SHP77 (cell line): ENCODE measurements around the gene AMOTL2.
A peak's percentile ranks its signal among the peaks of the same experiment; 100 is the strongest.

Source experiments
- DNase-seq, 2 experiments: peaks; one replicate each; lab custom pipeline; 2025; lab: John Stamatoyannopoulos, UW

Gene AMOTL2

GRCh38 chr3:134352031-134352671 lies 22.1 kb downstream of the AMOTL2 start:
- no peak for DNase-seq

- DNase-seq: no peak
Measured at GRCh38 chr3:134351427-134351826, 22.8 kb downstream of the AMOTL2 start.

GRCh38 chr3:134350861-134351311 lies 23.4 kb downstream of the AMOTL2 start:
- DNase-seq: no peak

- no peak for DNase-seq
Measured at GRCh38 chr3:134350266-134350665, 24.0 kb downstream of the AMOTL2 start.

- DNase-seq: no peak
Measured at GRCh38 chr3:134348524-134348923, 25.7 kb downstream of the AMOTL2 start.

- DNase-seq: no peak
Measured at GRCh38 chr3:134347551-134347950, 26.7 kb downstream of the AMOTL2 start.

GRCh38 chr3:134346744-134347143 lies 27.5 kb downstream of the AMOTL2 start:
- no peak for DNase-seq

GRCh38 chr3:134345202-134345601 lies 29.0 kb downstream of the AMOTL2 start:
- no peak for DNase-seq

GRCh38 chr3:134344560-134344959 lies 29.7 kb downstream of the AMOTL2 start:
- DNase-seq: no peak

GRCh38 chr3:134342259-134342658 lies 32.0 kb downstream of the AMOTL2 start:
- no peak for DNase-seq

- peak in 1 of 2 experiments; percentile 9 for DNase-seq
Measured at GRCh38 chr3:134341389-134341788, 32.9 kb downstream of the AMOTL2 start.

GRCh38 chr3:134340982-134341365 lies 33.3 kb downstream of the AMOTL2 start:
- DNase-seq: no peak

GRCh38 chr3:134340362-134340981 lies 33.8 kb downstream of the AMOTL2 start:
- no peak for DNase-seq

GRCh38 chr3:134339913-134340312 lies 34.3 kb downstream of the AMOTL2 start:
- DNase-seq: no peak

- no peak for DNase-seq
Measured at GRCh38 chr3:134339331-134339730, 34.9 kb downstream of the AMOTL2 start.

- no peak for DNase-seq
Measured at GRCh38 chr3:134338516-134339261, 35.6 kb downstream of the AMOTL2 start.

- DNase-seq: no peak
Measured at GRCh38 chr3:134338201-134338512, 36.1 kb downstream of the AMOTL2 start.

GRCh38 chr3:134337511-134338200 lies 36.6 kb downstream of the AMOTL2 start:
- no peak for DNase-seq

GRCh38 chr3:134337071-134337482 lies 37.2 kb downstream of the AMOTL2 start:
- no peak for DNase-seq

- no peak for DNase-seq
Measured at GRCh38 chr3:134336587-134336986, 37.7 kb downstream of the AMOTL2 start.

GRCh38 chr3:134334901-134335280 lies 39.4 kb downstream of the AMOTL2 start:
- no peak for DNase-seq

GRCh38 chr3:134334231-134334900 lies 39.9 kb downstream of the AMOTL2 start:
- no peak for DNase-seq
